GM10266 (cell line): ENCODE measurements around the gene HIP1.
A peak's percentile ranks its signal among the peaks of the same experiment; 100 is the strongest.
"Not testable (repeated sequence)": the region's sequence is repeated elsewhere in the genome, so short reads cannot be mapped to it uniquely, and the experiment has no call there.

Experiments used
- DNase-seq: peaks from one replicate; pipeline ENCODE4 v3.0.0; 2012; ENCODE audit errors: extremely low spot score
- TF ChIP-seq, protein P1 (sequence below): IDR thresholded peaks from 2 replicates; pipeline ENCODE4 v1.5.1; 2012; ENCODE audit warnings: mild to moderate bottlenecking, low read depth; ENCODE audit not compliant: control insufficient read depth, insufficient read depth; ENCODE audit errors: missing control alignments

Gene HIP1

DNA sequence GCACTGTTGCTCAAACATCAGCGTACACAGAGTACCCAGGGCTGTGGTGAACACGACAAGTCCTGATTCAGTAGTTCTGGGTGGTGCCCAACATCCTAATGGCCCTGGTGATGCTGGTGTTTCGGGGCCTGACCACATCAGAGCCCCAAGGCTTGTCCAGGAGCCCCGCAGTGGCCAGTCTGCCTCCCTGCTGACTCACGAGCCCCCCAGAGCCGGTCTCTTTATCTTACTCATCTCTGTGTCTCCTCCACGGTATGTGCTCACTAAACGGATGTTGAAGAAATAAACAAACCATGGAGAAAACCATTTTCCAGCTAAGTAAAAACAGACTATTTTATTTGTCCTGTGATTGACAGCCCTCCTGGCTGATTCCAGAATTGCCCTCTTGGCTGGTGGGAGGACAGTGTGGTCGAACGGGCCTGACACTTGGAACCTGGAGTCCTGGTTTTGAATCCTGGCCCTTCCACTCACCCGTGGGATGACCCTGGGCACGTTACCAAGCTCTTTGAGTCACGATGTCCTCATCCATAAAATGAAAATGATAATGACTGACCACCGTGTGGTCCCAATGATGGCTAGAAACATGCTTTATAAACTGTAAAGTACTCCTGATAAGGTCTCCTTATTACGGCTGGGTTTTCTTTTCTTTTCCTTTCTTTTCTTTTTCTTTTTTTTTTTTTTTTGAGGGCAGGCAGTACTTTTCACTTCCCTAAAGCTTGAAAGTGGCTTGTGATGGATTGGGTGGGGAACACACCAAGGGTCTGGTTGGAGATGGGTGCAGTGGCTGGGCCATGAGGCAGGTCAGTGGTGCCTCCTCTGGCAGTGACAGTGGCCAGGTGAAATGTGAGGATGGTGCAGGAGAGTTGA, 5.7 kb downstream of the HIP1 start:
- TF ChIP-seq, protein P1, sequence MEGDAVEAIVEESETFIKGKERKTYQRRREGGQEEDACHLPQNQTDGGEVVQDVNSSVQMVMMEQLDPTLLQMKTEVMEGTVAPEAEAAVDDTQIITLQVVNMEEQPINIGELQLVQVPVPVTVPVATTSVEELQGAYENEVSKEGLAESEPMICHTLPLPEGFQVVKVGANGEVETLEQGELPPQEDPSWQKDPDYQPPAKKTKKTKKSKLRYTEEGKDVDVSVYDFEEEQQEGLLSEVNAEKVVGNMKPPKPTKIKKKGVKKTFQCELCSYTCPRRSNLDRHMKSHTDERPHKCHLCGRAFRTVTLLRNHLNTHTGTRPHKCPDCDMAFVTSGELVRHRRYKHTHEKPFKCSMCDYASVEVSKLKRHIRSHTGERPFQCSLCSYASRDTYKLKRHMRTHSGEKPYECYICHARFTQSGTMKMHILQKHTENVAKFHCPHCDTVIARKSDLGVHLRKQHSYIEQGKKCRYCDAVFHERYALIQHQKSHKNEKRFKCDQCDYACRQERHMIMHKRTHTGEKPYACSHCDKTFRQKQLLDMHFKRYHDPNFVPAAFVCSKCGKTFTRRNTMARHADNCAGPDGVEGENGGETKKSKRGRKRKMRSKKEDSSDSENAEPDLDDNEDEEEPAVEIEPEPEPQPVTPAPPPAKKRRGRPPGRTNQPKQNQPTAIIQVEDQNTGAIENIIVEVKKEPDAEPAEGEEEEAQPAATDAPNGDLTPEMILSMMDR, result no peak
- no peak for DNase-seq

DNA sequence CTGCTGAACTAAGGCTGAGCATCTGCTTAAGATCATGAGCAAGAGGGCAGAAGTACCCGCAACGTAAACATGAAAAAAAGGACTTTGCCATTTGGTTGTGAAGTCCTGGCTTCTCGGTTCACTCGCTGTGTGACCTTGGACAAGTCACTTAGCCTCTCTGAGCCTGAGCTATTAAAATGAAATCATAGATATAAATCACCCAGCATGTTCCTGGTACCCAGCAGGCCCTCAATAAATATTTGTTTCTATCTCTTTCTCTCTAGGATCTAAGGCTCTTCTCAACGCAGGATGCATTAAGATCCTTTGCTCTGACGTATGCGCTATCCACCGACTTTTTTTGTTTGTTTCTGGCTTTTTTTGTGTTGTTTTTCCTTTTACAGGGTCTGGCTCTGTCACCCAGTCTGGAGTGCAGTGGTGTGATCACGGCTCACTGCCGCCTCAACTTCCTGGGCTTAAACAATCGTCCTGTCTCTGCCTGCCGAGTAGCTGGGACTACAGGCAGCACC, 6.7 kb downstream of the HIP1 start:
- no peak for DNase-seq
- TF ChIP-seq, protein P1, result no peak

DNA sequence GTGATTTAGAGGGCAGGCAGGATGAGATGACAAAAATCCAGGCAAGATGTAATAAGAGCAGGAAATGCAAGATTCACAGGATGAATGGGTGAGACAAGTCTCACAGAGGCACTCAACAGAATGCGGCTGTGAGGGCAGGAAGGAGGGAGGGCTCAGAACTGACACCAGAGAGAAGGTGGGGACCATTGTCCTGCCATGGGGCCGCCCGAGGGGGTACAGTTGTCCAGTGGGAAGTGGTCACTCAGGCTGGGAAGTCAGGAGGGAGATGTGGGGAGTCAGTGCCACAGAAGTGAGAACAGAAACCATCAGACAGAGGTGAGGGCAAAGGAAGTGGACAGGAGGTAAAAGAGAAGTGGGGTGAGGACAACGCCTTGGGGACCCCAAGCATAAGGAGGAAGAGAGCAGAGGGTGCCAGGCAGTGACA, 8.9 kb downstream of the HIP1 start:
- TF ChIP-seq, protein P1, result no peak
- no peak for DNase-seq

DNA sequence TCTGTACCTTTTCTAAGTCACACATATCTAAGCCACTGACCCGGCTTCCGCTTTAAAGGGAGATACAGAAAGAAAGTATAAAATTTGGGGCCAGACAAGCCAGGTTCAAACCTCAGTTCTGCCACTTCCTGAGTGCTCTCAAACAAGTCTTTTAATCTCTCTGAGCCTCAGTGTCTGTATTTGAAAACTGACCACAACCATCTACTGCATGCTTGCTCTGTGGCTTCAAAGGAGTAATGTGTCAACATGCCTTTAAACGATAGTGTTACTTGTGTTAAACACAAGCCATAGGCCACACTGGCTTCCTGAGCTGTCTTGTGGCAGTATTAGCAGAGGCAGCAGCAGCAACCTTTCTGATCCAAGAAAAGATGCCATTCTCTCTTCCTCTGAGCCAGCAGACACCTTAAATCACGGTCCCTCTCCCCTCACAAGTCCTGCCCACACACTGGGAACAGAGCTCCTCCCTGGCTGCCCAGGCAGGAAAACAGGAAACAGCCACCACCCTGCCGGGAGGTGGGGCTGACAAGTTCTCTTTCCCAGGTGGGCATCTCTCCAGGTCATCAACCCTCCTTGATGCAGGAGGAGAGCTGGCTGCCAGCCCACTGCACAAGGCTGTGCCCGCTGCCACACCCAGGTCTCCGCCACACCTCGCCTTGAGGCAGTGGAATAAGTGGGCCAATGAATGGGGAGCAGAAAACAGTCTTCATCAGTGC, 10.7 kb downstream of the HIP1 start:
- DNase-seq, result no peak
- TF ChIP-seq, protein P1, result no peak

DNA sequence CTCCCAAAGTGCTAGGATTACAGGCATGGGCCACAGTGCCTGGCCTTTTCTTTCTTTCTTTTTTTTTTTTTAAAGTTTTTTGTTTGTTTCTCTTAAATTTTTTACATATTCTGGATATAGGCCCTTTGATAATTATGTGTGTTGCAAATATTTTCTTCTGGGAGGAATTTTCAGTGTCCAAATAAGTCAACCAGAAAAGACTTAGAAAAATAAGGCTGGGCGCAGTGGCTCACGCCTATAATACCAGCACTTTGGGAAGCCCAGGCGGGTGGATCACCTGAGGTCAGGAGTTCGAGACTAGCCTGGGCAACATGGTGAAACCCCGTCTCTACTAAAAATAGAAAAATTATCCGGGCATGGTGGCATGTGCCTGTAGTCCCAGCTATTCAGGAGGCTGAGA, 11.4 kb downstream of the HIP1 start:
- not testable (repeated sequence) for DNase-seq

DNA sequence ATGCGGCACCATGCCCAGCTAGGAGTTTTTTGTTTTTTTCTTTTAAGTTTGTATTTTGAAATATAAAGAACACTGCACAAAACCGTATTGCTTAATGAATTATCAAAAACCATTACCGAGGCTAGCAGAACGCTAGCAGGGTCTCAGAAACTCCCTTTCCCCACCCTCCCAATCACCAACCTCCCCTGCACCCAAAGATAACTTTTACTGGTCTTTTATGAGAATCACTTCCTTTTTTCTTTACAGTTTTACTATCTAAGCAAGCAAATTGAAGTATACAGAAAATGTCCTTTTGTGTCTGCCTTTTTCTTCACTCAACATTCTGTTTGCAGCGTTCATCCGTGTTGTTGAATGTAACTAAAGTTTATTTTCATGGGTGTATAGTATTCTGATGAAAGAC, 13.4 kb downstream of the HIP1 start:
- TF ChIP-seq, protein P1, result no peak
- no peak for DNase-seq

DNA sequence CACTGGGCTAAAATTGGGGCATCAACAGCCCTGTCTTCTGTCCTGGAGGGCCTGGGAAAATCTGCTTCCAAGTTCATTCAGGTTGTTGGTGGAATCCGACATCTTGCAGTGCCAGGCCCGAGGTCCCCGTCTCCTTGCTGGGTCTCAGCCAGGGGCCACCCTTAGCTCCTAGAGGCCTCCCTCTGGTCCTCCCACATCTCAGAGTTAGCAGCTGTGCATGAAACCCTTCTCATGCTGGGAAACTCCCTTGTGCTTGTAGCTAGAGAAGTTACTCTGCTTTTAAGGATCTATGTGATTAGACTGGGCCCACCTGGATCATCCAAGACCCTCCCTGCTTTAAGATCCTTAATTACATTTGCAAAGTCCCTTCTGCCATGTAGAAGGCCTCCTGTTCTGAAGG, 15.3 kb downstream of the HIP1 start:
- TF ChIP-seq, protein P1, result no peak
- peak; percentile 33 for DNase-seq
